ENCODE results near the gene C19orf33. TPM values are rescaled to one million over a fixed set of nuclear protein-coding genes. Genes with fewer than 3 reads are reported as not detected.
A peak's percentile ranks its signal among the peaks of the same experiment; 100 is the strongest.

The C19orf33 gene
- total and polyA plus RNA-seq, 9 of the 15 experiments (the other 6 are each of a cell fraction or from before 2014, with no cell fraction given), result 3.2 TPM; not detected in 8

DNA sequence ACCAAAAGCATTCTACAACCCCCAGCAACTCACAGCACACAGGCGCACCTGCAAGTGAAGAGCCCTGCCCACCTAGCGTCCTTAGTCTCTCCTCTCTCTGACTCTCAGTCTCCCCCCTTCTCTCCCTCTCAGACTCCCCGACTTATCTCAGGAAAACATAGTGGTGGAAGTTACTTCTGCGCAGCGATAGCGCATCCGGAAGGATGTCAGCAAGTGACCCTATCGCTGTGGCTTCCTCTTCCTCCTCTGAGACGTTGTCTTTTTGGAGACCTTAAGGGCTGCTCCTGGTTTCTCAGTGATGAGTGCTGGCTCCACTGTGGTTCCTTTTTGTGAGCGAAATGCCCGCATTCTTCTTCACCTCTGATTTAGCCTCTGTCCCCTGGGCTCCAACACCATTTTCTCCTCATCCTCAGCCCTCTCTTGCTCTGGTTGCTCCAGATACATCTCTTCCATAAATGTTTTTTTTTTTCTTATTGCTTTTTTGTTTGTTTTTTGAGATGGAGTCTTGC lies 13.1 kb downstream of the C19orf33 start (continued):
- TF ChIP-seq SMARCA4 (IDR thresholded peaks at IDR 0.05) (peak; percentile 99), ZNF668 (CRISPR knock-in tag; IDR thresholded peaks at IDR 0.05) (no peak), LARP7 (IDR thresholded peaks at IDR 0.05) (peak; percentile 95), PML (IDR thresholded peaks at IDR 0.05; ENCODE audit: low read length) (peak; percentile 96), SRF (CRISPR knock-in tag; IDR thresholded peaks at IDR 0.05) (peak in 1 of 2 experiments; percentile 72; a peak in 2 of 4 replicates), RBM17 (IDR thresholded peaks at IDR 0.05; ENCODE audit: borderline replicate concordance, low read depth, low read length) (no peak), JUNB (CRISPR knock-in tag; conservative IDR thresholded peaks at IDR 0.05) (no peak), ZNF561 (CRISPR knock-in tag; conservative IDR thresholded peaks at IDR 0.05) (no peak), ZNF766 (CRISPR knock-in tag; conservative IDR thresholded peaks at IDR 0.05) (peak; percentile 94), CHD2 (IDR thresholded peaks at IDR 0.05; ENCODE audit: low read depth, low read length) (no peak), EHMT2 (IDR thresholded peaks at IDR 0.05) (0 out of 2 replicates have a peak, but pooled peaks have one; percentile 43), XRCC4 (IDR thresholded peaks at IDR 0.05; ENCODE audit: extremely low read depth, insufficient read depth, insufficient read length) (no peak), ZNF140 (CRISPR knock-in tag; IDR thresholded peaks at IDR 0.05) (no peak), NRF1 (conservative IDR thresholded peaks at IDR 0.05 in 1 of 2, IDR thresholded peaks at IDR 0.05 in 1 of 2) (peak; percentile 85 to 88), FOXM1 (IDR thresholded peaks at IDR 0.05; ENCODE audit: low read depth) (peak; percentile 94), FOXM1 (CRISPR knock-in tag; IDR thresholded peaks at IDR 0.05; ENCODE audit: low read depth) (no peak), ATF7 (IDR thresholded peaks at IDR 0.05) (peak; percentile 85; the same call in 1 of the 2 replicates)
- TF ChIP-seq, protein P1, sequence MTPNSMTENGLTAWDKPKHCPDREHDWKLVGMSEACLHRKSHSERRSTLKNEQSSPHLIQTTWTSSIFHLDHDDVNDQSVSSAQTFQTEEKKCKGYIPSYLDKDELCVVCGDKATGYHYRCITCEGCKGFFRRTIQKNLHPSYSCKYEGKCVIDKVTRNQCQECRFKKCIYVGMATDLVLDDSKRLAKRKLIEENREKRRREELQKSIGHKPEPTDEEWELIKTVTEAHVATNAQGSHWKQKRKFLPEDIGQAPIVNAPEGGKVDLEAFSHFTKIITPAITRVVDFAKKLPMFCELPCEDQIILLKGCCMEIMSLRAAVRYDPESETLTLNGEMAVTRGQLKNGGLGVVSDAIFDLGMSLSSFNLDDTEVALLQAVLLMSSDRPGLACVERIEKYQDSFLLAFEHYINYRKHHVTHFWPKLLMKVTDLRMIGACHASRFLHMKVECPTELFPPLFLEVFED (CRISPR knock-in tag; conservative IDR thresholded peaks at IDR 0.05), result 0 out of 2 replicates have a peak, but pooled peaks have one; percentile 51
- TF ChIP-seq, protein P2, sequence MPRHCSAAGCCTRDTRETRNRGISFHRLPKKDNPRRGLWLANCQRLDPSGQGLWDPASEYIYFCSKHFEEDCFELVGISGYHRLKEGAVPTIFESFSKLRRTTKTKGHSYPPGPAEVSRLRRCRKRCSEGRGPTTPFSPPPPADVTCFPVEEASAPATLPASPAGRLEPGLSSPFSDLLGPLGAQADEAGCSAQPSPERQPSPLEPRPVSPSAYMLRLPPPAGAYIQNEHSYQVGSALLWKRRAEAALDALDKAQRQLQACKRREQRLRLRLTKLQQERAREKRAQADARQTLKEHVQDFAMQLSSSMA (CRISPR knock-in tag; IDR thresholded peaks at IDR 0.05), result no peak
- TF ChIP-seq, protein P3, sequence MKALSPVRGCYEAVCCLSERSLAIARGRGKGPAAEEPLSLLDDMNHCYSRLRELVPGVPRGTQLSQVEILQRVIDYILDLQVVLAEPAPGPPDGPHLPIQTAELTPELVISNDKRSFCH (CRISPR knock-in tag; IDR thresholded peaks at IDR 0.05), result no peak
- TF ChIP-seq, protein P3 (tag; IDR thresholded peaks at IDR 0.05), result no peak; the same call in 1 of the 2 replicates
- TF ChIP-seq, protein P4, sequence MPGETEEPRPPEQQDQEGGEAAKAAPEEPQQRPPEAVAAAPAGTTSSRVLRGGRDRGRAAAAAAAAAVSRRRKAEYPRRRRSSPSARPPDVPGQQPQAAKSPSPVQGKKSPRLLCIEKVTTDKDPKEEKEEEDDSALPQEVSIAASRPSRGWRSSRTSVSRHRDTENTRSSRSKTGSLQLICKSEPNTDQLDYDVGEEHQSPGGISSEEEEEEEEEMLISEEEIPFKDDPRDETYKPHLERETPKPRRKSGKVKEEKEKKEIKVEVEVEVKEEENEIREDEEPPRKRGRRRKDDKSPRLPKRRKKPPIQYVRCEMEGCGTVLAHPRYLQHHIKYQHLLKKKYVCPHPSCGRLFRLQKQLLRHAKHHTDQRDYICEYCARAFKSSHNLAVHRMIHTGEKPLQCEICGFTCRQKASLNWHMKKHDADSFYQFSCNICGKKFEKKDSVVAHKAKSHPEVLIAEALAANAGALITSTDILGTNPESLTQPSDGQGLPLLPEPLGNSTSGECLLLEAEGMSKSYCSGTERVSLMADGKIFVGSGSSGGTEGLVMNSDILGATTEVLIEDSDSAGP (CRISPR knock-in tag; IDR thresholded peaks at IDR 0.05), result no peak
- TF ChIP-seq, protein P5, sequence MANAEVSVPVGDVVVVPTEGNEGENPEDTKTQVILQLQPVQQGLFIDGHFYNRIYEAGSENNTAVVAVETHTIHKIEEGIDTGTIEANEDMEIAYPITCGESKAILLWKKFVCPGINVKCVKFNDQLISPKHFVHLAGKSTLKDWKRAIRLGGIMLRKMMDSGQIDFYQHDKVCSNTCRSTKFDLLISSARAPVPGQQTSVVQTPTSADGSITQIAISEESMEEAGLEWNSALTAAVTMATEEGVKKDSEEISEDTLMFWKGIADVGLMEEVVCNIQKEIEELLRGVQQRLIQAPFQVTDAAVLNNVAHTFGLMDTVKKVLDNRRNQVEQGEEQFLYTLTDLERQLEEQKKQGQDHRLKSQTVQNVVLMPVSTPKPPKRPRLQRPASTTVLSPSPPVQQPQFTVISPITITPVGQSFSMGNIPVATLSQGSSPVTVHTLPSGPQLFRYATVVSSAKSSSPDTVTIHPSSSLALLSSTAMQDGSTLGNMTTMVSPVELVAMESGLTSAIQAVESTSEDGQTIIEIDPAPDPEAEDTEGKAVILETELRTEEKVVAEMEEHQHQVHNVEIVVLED (CRISPR knock-in tag; IDR thresholded peaks at IDR 0.05), result no peak
- TF ChIP-seq, protein P6, sequence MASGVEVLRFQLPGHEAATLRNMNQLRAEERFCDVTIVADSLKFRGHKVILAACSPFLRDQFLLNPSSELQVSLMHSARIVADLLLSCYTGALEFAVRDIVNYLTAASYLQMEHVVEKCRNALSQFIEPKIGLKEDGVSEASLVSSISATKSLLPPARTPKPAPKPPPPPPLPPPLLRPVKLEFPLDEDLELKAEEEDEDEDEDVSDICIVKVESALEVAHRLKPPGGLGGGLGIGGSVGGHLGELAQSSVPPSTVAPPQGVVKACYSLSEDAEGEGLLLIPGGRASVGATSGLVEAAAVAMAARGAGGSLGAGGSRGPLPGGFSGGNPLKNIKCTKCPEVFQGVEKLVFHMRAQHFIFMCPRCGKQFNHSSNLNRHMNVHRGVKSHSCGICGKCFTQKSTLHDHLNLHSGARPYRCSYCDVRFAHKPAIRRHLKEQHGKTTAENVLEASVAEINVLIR (CRISPR knock-in tag; IDR thresholded peaks at IDR 0.05), result peak; percentile 46; the same call in 1 of the 2 replicates

All from K562 (cell line).